ENCODE measurements around the gene PMEL.
"Not testable (repeated sequence)": the region's sequence is repeated elsewhere in the genome, so short reads cannot be mapped to it uniquely, and the experiment has no call there.

The PMEL gene

GRCh38 chr12:55985341-55985740 is 19.5 kb upstream of the PMEL start:
- ChIA-PET POLR2A (interaction anchor here (0.5 to 3.0 kb wide), 2 partner anchors 11 to 1411 kb away, joined by 3 to 10 read pairs; partner anchors contain the start of gene RAB5B), CTCF (interaction anchor here (1.2 to 8.3 kb wide), 9 partner anchors 8 to 44 kb away, joined by 3 to 70 read pairs (median 5); partner anchors contain the start of genes RAB5B and SUOX)
- H3K9me3 ChIP-seq (ENCODE audit: control extremely low read depth in 1 of 5, control insufficient read depth in 4 of 5, insufficient read depth in 2 of 5, low read depth in 1 of 5, low read length in 4 of 5): no peaks in the 10 kb centered on the region
- no peaks in the 10 kb centered on the region for H3K27me3 ChIP-seq (replicated peaks in 2 of 5; ENCODE audit: control insufficient read depth in 4 of 5, insufficient read depth in 5 of 5, low read length in 4 of 5)
- no peak for DNase-seq
- peak overlapping the region in 1 of 2 experiments; percentile 4 for H3K27ac ChIP-seq (ENCODE audit: insufficient read depth in 1 of 2, low read depth in 1 of 2, low read length in 2 of 2, poor library complexity in 1 of 2, severe bottlenecking in 2 of 2)
- H3K4me3 ChIP-seq (ENCODE audit: control insufficient read depth in 1 of 7, extremely low read depth in 1 of 7, insufficient read depth in 4 of 7, low read depth in 2 of 7, low read length in 6 of 7): no peak overlapping the region
- H3K4me1 ChIP-seq (ENCODE audit: control extremely low read depth in 1 of 4, control insufficient read depth in 4 of 4, insufficient read depth in 4 of 4, low read length in 3 of 4): peaks cover 2 to 25% (median 5%) of the 10 kb centered on the region in 4 experiments
- peaks cover 11 to 53% (median 25%) of the 10 kb centered on the region in 4 experiments for H3K36me3 ChIP-seq (ENCODE audit: control insufficient read depth in 4 of 4, insufficient read depth in 4 of 4, low read length in 3 of 4)
- WGBS (ENCODE audit: insufficient coverage): 83% methylated on average over 2 of the region's 4 CpGs

GRCh38 chr12:55984861-55985260 is 19.0 kb upstream of the PMEL start:
- POLR2A ChIA-PET: interaction anchor here (3.0 kb wide), 1 partner anchor 11 kb away, joined by 10 read pairs; the partner anchor contains the start of gene RAB5B
- Histone ChIP-seq H3K4me3 (ENCODE audit: control insufficient read depth in 1 of 7, extremely low read depth in 1 of 7, insufficient read depth in 4 of 7, low read depth in 2 of 7, low read length in 6 of 7) (no peak overlapping the region), H3K27ac (ENCODE audit: insufficient read depth in 1 of 2, low read depth in 1 of 2, low read length in 2 of 2, poor library complexity in 1 of 2, severe bottlenecking in 2 of 2) (peak overlapping the region in 1 of 2 experiments; percentile 4), H3K27me3 (replicated peaks in 2 of 5; ENCODE audit: control insufficient read depth in 4 of 5, insufficient read depth in 5 of 5, low read length in 4 of 5) (no peaks in the 10 kb centered on the region), H3K36me3 (ENCODE audit: control insufficient read depth in 4 of 4, insufficient read depth in 4 of 4, low read length in 3 of 4) (peaks cover 11 to 52% (median 23%) of the 10 kb centered on the region in 4 experiments), H3K4me1 (ENCODE audit: control extremely low read depth in 1 of 4, control insufficient read depth in 4 of 4, insufficient read depth in 4 of 4, low read length in 3 of 4) (peaks cover 2 to 25% (median 5%) of the 10 kb centered on the region in 4 experiments), H3K9me3 (ENCODE audit: control extremely low read depth in 1 of 5, control insufficient read depth in 4 of 5, insufficient read depth in 2 of 5, low read depth in 1 of 5, low read length in 4 of 5) (no peaks in the 10 kb centered on the region)
- WGBS (ENCODE audit: insufficient coverage): no CpG with 5 or more reads among the region's 2 CpGs
- CTCF ChIA-PET: interaction anchor here (0.6 to 8.3 kb wide), 11 partner anchors 9 to 58 kb away, joined by 3 to 70 read pairs (median 4); partner anchors contain the start of genes RAB5B and SUOX
- no peak for DNase-seq

GRCh38 chr12:55983232-55983842 is 17.5 kb upstream of the PMEL start:
- Histone ChIP-seq H3K27me3 (replicated peaks in 2 of 5; ENCODE audit: control insufficient read depth in 4 of 5, insufficient read depth in 5 of 5, low read length in 4 of 5) (no peaks in the 10 kb centered on the region), H3K27ac (ENCODE audit: insufficient read depth in 1 of 2, low read depth in 1 of 2, low read length in 2 of 2, poor library complexity in 1 of 2, severe bottlenecking in 2 of 2) (no peak overlapping the region), H3K4me3 (ENCODE audit: control insufficient read depth in 1 of 7, extremely low read depth in 1 of 7, insufficient read depth in 4 of 7, low read depth in 2 of 7, low read length in 6 of 7) (no peak overlapping the region), H3K9me3 (ENCODE audit: control extremely low read depth in 1 of 5, control insufficient read depth in 4 of 5, insufficient read depth in 2 of 5, low read depth in 1 of 5, low read length in 4 of 5) (no peaks in the 10 kb centered on the region), H3K36me3 (ENCODE audit: control insufficient read depth in 4 of 4, insufficient read depth in 4 of 4, low read length in 3 of 4) (peaks cover 10 to 40% (median 21%) of the 10 kb centered on the region in 4 experiments), H3K4me1 (ENCODE audit: control extremely low read depth in 1 of 4, control insufficient read depth in 4 of 4, insufficient read depth in 4 of 4, low read length in 3 of 4) (peaks cover 2 to 25% (median 5%) of the 10 kb centered on the region in 4 experiments)
- CTCF ChIA-PET: interaction anchor here (0.6 to 8.3 kb wide), 17 partner anchors 8 to 835 kb away, joined by 3 to 70 read pairs (median 3); partner anchors contain the start of genes DNAJC14 and RAB5B
- no CpG with 5 or more reads among the region's 4 CpGs for WGBS (ENCODE audit: insufficient coverage)
- DNase-seq: peak in 2 of 3 donors; percentile 42 to 56
- POLR2A ChIA-PET: interaction anchor here (0.7 kb wide), 1 partner anchor 9 kb away, joined by 3 read pairs; the partner anchor contains the start of gene RAB5B

GRCh38 chr12:55982319-55982936 is 16.6 kb upstream of the PMEL start:
- Histone ChIP-seq H3K9me3 (ENCODE audit: control extremely low read depth in 1 of 5, control insufficient read depth in 4 of 5, insufficient read depth in 2 of 5, low read depth in 1 of 5, low read length in 4 of 5) (no peaks in the 10 kb centered on the region), H3K27me3 (replicated peaks in 2 of 5; ENCODE audit: control insufficient read depth in 4 of 5, insufficient read depth in 5 of 5, low read length in 4 of 5) (no peaks in the 10 kb centered on the region), H3K36me3 (ENCODE audit: control insufficient read depth in 4 of 4, insufficient read depth in 4 of 4, low read length in 3 of 4) (peaks cover 10 to 36% (median 19%) of the 10 kb centered on the region in 4 experiments), H3K4me1 (ENCODE audit: control extremely low read depth in 1 of 4, control insufficient read depth in 4 of 4, insufficient read depth in 4 of 4, low read length in 3 of 4) (peaks cover 2 to 29% (median 5%) of the 10 kb centered on the region in 4 experiments), H3K4me3 (ENCODE audit: control insufficient read depth in 1 of 7, extremely low read depth in 1 of 7, insufficient read depth in 4 of 7, low read depth in 2 of 7, low read length in 6 of 7) (no peak overlapping the region), H3K27ac (ENCODE audit: insufficient read depth in 1 of 2, low read depth in 1 of 2, low read length in 2 of 2, poor library complexity in 1 of 2, severe bottlenecking in 2 of 2) (no peak overlapping the region)
- POLR2A ChIA-PET: interaction anchor here (0.6 to 0.7 kb wide), 2 partner anchors 8 to 30 kb away, joined by 3 to 8 read pairs; partner anchors contain the start of gene RAB5B
- WGBS (ENCODE audit: insufficient coverage): 83% methylated on average over 1 of the region's 3 CpGs
- CTCF ChIA-PET: interaction anchor here (0.6 to 8.3 kb wide), 13 partner anchors 7 to 229 kb away, joined by 3 to 70 read pairs (median 4); partner anchors contain the start of gene RAB5B
- peak in 2 of 3 donors; percentile 16 for DNase-seq

GRCh38 chr12:55981882-55982281 is 16.0 kb upstream of the PMEL start:
- CTCF ChIA-PET: interaction anchor here (1.0 to 8.3 kb wide), 6 partner anchors 8 to 59 kb away, joined by 3 to 70 read pairs (median 6); partner anchors contain the start of gene RAB5B

GRCh38 chr12:55979069-55979468 is 13.2 kb upstream of the PMEL start:
- no peak overlapping the region for H3K4me3 ChIP-seq (ENCODE audit: control insufficient read depth in 1 of 7, extremely low read depth in 1 of 7, insufficient read depth in 4 of 7, low read depth in 2 of 7, low read length in 6 of 7)
- POLR2A ChIA-PET: no interaction called here
- CTCF ChIA-PET: interaction anchor here (8.3 kb wide), 1 partner anchor 14 kb away, joined by 70 read pairs; no protein-coding TSS in a partner anchor
- WGBS (ENCODE audit: insufficient coverage): 100% methylated on average over 1 of the region's 3 CpGs
- no peak overlapping the region for H3K27ac ChIP-seq (ENCODE audit: insufficient read depth in 1 of 2, low read depth in 1 of 2, low read length in 2 of 2, poor library complexity in 1 of 2, severe bottlenecking in 2 of 2)
- H3K27me3 ChIP-seq (replicated peaks in 2 of 5; ENCODE audit: control insufficient read depth in 4 of 5, insufficient read depth in 5 of 5, low read length in 4 of 5): no peaks in the 10 kb centered on the region
- peaks cover 4 to 16% (median 12%) of the 10 kb centered on the region in 4 experiments for H3K36me3 ChIP-seq (ENCODE audit: control insufficient read depth in 4 of 4, insufficient read depth in 4 of 4, low read length in 3 of 4)
- peaks cover 8 to 44% (median 16%) of the 10 kb centered on the region in 4 experiments for H3K4me1 ChIP-seq (ENCODE audit: control extremely low read depth in 1 of 4, control insufficient read depth in 4 of 4, insufficient read depth in 4 of 4, low read length in 3 of 4)
- DNase-seq: no peak
- H3K9me3 ChIP-seq (ENCODE audit: control extremely low read depth in 1 of 5, control insufficient read depth in 4 of 5, insufficient read depth in 2 of 5, low read depth in 1 of 5, low read length in 4 of 5): no peaks in the 10 kb centered on the region

More at GRCh38 chr12:55981882-55982281, 16.0 kb upstream of the PMEL start:
- not testable (repeated sequence) for H3K27ac ChIP-seq (ENCODE audit: insufficient read depth in 1 of 2, low read depth in 1 of 2, low read length in 2 of 2, poor library complexity in 1 of 2, severe bottlenecking in 2 of 2); H3K27me3 ChIP-seq (replicated peaks in 2 of 5; ENCODE audit: control insufficient read depth in 4 of 5, insufficient read depth in 5 of 5, low read length in 4 of 5); H3K4me3 ChIP-seq (ENCODE audit: control insufficient read depth in 1 of 7, extremely low read depth in 1 of 7, insufficient read depth in 4 of 7, low read depth in 2 of 7, low read length in 6 of 7); DNase-seq; H3K9me3 ChIP-seq (ENCODE audit: control extremely low read depth in 1 of 5, control insufficient read depth in 4 of 5, insufficient read depth in 2 of 5, low read depth in 1 of 5, low read length in 4 of 5)
- Histone ChIP-seq H3K4me1 (ENCODE audit: control extremely low read depth in 1 of 4, control insufficient read depth in 4 of 4, insufficient read depth in 4 of 4, low read length in 3 of 4) (peaks cover 2 to 33% (median 5%) of the 10 kb centered on the region in 4 experiments), H3K36me3 (ENCODE audit: control insufficient read depth in 4 of 4, insufficient read depth in 4 of 4, low read length in 3 of 4) (peaks cover 10 to 32% (median 19%) of the 10 kb centered on the region in 4 experiments)
- POLR2A ChIA-PET: interaction anchor here (0.5 to 0.6 kb wide), 2 partner anchors 30 to 242 kb away, joined by 3 to 8 read pairs; no protein-coding TSS in a partner anchor
- WGBS (ENCODE audit: insufficient coverage): no CpG with 5 or more reads among the region's 5 CpGs

Data from common myeloid progenitor, CD34-positive (primary cell).